Measurements from ENCODE around the gene CCDC110. TPM values are rescaled to one million over a fixed set of nuclear protein-coding genes. Genes with fewer than 3 reads are reported as not detected.
A peak's percentile ranks its signal among the peaks of the same experiment; 100 is the strongest.

The CCDC110 gene
- total RNA-seq, 1 donor from 2014 or later: 0.73 TPM

DNA sequence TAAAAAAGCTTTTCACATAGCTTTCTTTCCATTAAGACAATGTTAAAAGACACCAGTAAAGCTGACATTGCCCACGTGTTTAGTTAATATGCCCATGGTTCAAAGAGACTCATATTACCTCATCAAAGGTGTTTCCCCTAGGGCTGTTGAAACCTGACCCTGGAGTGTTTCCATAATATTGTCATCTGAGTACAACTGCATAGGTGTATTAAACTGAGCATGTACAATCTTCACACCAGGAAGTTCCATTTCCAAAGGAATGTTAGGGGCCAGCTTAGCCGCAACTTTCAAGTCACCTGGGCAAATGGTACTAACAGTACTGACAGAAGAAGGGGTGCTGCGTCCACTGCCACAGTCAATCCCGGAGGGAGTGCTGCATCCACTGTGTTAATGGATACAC, 36.6 kb upstream of the CCDC110 start:
- TF ChIP-seq, protein P1, sequence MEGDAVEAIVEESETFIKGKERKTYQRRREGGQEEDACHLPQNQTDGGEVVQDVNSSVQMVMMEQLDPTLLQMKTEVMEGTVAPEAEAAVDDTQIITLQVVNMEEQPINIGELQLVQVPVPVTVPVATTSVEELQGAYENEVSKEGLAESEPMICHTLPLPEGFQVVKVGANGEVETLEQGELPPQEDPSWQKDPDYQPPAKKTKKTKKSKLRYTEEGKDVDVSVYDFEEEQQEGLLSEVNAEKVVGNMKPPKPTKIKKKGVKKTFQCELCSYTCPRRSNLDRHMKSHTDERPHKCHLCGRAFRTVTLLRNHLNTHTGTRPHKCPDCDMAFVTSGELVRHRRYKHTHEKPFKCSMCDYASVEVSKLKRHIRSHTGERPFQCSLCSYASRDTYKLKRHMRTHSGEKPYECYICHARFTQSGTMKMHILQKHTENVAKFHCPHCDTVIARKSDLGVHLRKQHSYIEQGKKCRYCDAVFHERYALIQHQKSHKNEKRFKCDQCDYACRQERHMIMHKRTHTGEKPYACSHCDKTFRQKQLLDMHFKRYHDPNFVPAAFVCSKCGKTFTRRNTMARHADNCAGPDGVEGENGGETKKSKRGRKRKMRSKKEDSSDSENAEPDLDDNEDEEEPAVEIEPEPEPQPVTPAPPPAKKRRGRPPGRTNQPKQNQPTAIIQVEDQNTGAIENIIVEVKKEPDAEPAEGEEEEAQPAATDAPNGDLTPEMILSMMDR (IDR thresholded peaks at IDR 0.05): no peak
- H3K9me3 Mint-ChIP-seq (ENCODE audit: unreplicated experiment): no peaks in the 10 kb centered on the region
- H3K27me3 Mint-ChIP-seq (ENCODE audit: unreplicated experiment): no peaks in the 10 kb centered on the region
- no peak for DNase-seq (ENCODE audit: extremely low spot score, unreplicated experiment)
- peaks cover 9% of the 10 kb centered on the region for H3K4me1 Mint-ChIP-seq (ENCODE audit: unreplicated experiment)
- H3K27ac Mint-ChIP-seq (ENCODE audit: unreplicated experiment): no peak overlapping the region
- H3K36me3 Mint-ChIP-seq (ENCODE audit: unreplicated experiment): no peaks in the 10 kb centered on the region
- no peak overlapping the region for H3K4me3 Mint-ChIP-seq (ENCODE audit: unreplicated experiment)

DNA sequence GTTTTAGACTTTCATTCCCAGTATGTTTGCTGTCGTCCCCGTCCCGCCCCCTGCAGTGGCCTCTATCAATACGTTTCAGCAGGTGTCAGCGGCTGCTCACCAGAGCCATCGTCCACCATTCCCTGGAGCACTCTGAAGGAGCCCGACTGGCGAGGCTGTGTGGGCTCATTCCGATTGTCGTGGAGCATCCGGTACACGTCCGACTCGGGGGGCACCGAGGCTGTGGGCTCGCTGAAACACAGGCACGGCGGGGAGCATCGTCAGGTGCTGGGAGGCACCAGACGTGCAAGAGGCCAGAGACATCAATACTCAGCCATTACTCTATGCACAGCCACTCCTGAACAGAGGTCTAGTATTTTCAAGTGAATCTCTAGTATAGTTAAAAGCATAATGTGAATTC, 34.9 kb upstream of the CCDC110 start:
- no peaks in the 10 kb centered on the region for H3K4me1 Mint-ChIP-seq (ENCODE audit: unreplicated experiment)
- H3K27ac Mint-ChIP-seq (ENCODE audit: unreplicated experiment): no peak overlapping the region
- H3K27me3 Mint-ChIP-seq (ENCODE audit: unreplicated experiment): no peaks in the 10 kb centered on the region
- DNase-seq (ENCODE audit: extremely low spot score, unreplicated experiment): no peak
- no peaks in the 10 kb centered on the region for H3K9me3 Mint-ChIP-seq (ENCODE audit: unreplicated experiment)
- no peaks in the 10 kb centered on the region for H3K36me3 Mint-ChIP-seq (ENCODE audit: unreplicated experiment)
- no peak overlapping the region for H3K4me3 Mint-ChIP-seq (ENCODE audit: unreplicated experiment)
- TF ChIP-seq, protein P1 (IDR thresholded peaks at IDR 0.05): no peak

DNA sequence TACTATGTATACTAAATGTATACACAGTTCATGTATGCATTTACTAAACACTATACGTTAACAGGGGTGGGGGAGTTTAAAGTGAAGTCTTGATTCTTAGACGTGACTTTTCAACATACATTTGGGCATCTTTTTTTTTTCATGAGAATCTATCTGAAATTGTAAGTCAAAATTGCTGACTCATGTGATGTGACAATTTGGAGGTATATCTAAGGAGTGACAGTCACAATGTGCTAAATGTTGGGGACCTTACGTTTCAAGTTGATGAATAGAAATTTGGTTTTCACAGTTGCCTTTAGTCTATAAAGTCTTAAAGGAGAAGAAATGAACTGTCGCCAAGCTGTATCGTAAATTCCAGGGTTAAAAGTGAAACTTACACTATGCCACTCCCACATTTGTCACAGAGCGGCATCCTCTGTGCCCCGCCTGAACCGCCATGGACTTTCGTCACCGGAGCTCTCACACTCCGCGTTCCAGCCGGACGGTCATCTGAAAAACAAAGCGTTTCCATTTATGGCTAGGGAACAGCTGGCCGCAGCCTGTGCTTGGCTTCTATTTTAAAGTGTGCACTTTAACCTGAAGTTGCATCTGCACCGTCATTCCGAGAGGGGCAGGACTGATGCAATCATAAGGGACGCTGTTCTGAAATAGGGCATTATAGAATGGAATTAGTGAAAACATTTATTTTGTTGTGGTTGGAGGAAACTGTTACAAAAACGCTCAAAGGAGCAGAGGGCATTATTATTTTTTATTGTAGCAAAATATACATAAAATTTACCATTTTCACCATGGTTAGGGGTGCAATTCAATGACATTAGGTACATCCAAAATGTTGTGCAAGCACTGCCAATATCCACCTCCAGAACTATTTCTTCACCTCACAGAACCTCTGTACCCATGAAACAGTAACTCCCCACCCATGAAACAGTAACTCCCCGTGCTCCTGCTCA, 32.8 kb upstream of the CCDC110 start:
- Mint-ChIP-seq H3K9me3 (ENCODE audit: unreplicated experiment) (no peaks in the 10 kb centered on the region), H3K4me1 (ENCODE audit: unreplicated experiment) (no peaks in the 10 kb centered on the region), H3K27me3 (ENCODE audit: unreplicated experiment) (no peaks in the 10 kb centered on the region), H3K27ac (ENCODE audit: unreplicated experiment) (no peak overlapping the region), H3K4me3 (ENCODE audit: unreplicated experiment) (peak overlapping the region; percentile 32), H3K36me3 (ENCODE audit: unreplicated experiment) (peaks cover 4% of the 10 kb centered on the region)
- TF ChIP-seq, protein P1 (IDR thresholded peaks at IDR 0.05): no peak
- DNase-seq (ENCODE audit: extremely low spot score, unreplicated experiment): no peak

DNA sequence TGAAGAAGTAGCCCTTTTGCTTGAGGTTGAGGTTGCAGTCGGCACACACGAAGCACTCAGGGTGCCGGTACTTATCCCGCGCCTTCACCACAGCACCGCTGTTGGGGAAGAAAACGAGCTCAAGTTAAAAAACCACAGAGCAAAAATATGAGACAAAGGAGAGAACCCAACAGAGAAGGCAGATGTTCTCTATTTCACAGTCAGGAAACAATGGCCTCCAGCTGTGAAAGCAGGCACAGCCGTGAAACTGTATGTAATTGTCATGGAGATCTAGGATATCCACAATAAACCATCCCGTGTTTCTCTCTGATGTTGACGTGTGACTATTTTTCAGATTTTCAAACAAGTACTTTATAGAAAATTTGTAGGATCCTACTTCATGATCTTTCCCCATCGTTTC, 30.9 kb upstream of the CCDC110 start:
- Mint-ChIP-seq H3K9me3 (ENCODE audit: unreplicated experiment) (no peaks in the 10 kb centered on the region), H3K27me3 (ENCODE audit: unreplicated experiment) (no peaks in the 10 kb centered on the region), H3K36me3 (ENCODE audit: unreplicated experiment) (peaks cover 4% of the 10 kb centered on the region), H3K4me1 (ENCODE audit: unreplicated experiment) (no peaks in the 10 kb centered on the region), H3K27ac (ENCODE audit: unreplicated experiment) (no peak overlapping the region), H3K4me3 (ENCODE audit: unreplicated experiment) (no peak overlapping the region)
- TF ChIP-seq, protein P1 (IDR thresholded peaks at IDR 0.05): no peak
- no peak for DNase-seq (ENCODE audit: extremely low spot score, unreplicated experiment)

DNA sequence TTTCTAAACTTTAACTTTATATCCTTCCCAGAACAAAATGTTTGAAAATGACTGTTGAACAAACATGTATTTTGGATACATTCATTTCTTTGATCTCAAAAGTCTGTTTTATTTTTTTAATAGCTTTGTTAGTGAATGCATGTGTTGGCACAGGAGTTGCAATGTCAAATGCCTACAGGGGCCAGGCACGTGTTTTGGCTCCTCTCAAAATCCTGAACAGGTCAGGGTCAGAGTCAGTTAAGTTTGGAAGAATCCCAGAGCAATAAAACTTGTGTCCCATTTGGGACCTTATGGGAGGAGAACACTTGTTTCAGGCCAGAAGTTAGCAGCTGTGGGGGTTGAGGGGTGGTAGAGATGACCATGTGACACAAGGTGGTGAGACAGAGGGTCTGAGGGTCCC, 29.0 kb upstream of the CCDC110 start:
- no peaks in the 10 kb centered on the region for H3K4me1 Mint-ChIP-seq (ENCODE audit: unreplicated experiment)
- peaks cover 4% of the 10 kb centered on the region for H3K36me3 Mint-ChIP-seq (ENCODE audit: unreplicated experiment)
- TF ChIP-seq, protein P1 (IDR thresholded peaks at IDR 0.05): no peak
- H3K27me3 Mint-ChIP-seq (ENCODE audit: unreplicated experiment): no peaks in the 10 kb centered on the region
- H3K9me3 Mint-ChIP-seq (ENCODE audit: unreplicated experiment): no peaks in the 10 kb centered on the region
- DNase-seq (ENCODE audit: extremely low spot score, unreplicated experiment): no peak
- H3K4me3 Mint-ChIP-seq (ENCODE audit: unreplicated experiment): no peak overlapping the region
- H3K27ac Mint-ChIP-seq (ENCODE audit: unreplicated experiment): no peak overlapping the region
